MV-4-11 (cell line): ENCODE data around the gene PRELID1.
A peak's percentile ranks its signal among the peaks of the same experiment; 100 is the strongest.

ENCODE experiments used
- DNase-seq: peaks from one replicate; lab custom pipeline; 2025; lab: John Stamatoyannopoulos, UW

The PRELID1 gene

DNA sequence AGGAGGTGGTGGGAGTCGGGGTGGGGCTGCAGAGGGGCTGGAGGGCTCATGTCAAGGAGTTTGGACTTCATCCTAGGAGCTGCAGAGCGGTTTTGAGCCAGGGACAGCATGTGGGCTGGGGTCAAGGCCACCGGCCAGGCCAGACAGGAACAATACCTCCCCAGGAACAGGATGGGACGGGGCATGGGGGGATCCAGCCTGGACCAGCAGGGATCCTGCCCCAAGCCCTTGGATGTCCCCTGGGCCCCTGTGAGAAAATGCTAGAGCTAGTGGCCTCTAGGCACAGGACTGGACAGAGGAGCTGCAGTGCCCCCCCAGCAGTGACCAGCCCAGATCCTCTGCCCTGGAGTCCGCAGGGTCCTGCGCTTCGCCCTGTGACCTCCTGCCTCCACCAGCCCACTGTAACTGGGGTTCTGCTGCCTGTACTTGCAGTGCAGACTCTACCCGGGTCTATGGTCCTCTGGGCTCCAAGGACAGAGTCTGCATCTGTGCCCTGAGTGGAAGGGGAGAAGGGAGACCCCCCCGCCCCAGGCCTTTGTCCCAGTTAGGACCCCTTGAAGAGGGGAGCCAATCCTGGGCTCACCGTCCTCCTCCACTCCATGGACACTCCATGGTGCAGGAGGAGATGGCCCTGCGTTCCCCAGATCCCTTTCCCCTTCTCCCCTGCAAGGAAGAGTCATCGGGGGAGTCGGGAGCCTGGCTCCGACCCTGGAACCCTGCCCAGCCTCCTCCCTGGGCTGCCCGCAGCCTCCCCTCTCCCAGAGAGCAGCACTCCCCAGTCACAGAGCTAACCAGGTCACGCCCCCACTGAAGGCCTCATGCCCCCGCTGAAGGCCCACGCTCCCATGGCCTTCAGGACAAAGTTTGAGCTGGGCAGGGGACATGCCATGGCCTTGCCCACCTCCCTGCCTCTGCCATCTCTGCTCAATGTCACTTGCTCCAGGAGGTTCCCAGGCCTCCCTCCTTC lies 11.1 kb downstream of the PRELID1 start:
- DNase-seq: no peak

- no peak for DNase-seq
Measured at GRCh38 chr5:177315411-177315810, 11.8 kb downstream of the PRELID1 start.

- DNase-seq: no peak
Measured at GRCh38 chr5:177316005-177316404, 12.4 kb downstream of the PRELID1 start.

DNA sequence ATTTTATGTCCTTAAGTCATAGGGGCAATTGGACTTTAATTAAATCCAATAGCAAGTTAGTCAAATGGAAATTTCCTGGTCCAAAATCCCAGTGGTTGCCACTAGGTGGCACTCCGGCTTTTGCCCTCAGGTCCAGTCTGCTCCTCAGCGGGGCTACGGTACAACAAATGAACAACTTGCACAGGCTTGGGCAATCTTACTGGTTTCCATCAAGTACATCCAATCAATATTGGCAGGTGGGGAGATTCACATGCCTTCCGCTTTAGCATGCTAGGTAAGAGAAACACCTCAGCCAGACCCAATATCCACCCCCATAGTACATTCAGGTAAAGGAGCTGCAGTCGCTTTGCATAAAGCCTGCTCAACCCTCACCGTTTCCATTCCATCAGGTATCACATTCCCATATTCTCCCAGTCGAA lies 14.4 kb downstream of the PRELID1 start:
- DNase-seq: peak; percentile 79

GRCh38 chr5:177319913-177320588 lies 16.5 kb downstream of the PRELID1 start:
- DNase-seq: peak; percentile 32

GRCh38 chr5:177320879-177321278 lies 17.3 kb downstream of the PRELID1 start:
- peak; percentile 91 for DNase-seq

DNA sequence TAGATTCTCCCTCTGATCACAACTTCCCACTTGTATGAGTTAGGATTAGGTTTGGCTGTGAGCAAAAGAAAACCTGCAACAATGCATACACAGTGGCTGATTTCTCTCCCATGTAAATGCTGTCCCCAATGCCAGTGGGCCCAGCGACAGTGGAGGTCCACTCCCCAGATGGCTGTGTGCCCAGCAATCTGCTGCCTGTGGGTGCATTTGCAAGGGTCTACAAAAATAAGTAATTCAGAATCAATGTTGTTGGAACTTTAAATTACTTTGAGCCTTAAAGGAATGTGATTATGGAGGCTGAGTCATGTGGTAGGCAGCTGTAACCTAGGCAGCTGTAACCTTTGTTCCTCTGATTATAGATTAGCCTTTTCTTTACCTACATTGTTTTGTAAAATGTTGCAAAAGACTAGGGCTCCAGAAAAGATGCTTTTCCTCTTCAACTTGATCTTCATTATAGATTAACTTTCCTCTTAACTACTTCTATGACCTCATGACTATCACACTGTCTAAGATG lies 22.3 kb downstream of the PRELID1 start:
- no peak for DNase-seq

- peak; percentile 76 for DNase-seq
Measured at GRCh38 chr5:177327539-177328522, 24.2 kb downstream of the PRELID1 start.

- DNase-seq: no peak
Measured at GRCh38 chr5:177328545-177329231, 25.1 kb downstream of the PRELID1 start.

DNA sequence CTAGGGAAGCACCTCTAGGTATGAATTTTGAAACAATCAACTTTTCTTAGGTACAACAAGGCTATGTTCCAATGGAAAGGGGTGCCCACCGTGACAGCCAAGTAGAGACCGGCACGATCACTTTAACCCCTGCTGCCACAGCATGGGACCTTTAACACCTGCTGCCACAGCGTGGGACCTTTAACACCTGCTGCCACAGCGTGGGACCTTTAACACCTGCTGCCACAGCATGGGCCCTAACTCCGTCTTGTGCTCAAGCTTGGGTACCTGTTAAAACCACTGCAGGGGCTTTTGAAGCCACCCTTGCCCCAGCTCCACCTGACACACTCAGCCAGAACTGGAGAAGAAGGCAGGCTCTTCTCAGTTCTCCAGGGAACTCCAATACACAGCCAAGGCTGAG lies 26.3 kb downstream of the PRELID1 start:
- no peak for DNase-seq

DNA sequence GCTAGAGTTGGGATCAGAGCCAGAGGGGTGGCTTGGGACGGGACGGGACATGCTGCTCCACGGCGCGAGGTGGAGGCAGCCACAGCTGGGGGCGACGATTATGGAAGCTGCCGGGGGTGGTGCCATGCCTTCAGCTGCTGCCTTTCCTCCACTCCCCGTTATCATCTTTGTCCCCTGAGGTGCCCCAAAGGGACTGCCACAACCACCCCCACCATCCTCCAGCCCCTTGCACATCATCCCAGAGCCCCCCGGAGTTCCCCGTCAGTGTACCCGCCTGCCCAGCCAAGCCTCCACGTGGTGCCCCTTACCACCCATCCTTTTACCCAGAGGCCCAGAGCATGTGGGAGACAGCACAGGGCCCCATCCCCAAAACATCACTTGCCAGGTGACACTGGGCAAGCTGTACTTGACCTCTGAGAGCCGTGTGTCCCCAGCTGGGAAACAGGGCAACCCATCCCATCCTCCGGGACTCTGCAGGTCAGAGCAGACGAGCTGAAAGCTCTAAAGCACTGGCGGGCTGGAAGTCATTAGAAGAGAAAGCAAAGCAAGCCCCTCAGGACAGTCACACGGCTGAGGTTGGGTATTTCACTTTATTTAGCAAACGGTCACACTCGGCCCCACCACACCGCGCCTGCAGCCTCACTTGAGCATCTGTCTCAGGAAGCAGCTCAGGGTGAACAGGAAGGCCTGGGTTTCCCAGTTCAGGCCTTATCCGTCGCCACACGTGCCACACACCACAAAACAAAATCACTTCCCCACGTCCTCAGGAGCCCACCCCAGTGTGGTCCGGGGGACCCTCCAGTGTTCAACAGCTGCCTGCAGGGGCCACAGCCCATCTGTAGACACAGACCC lies 27.6 kb downstream of the PRELID1 start:
- peak; percentile 25 for DNase-seq

DNA sequence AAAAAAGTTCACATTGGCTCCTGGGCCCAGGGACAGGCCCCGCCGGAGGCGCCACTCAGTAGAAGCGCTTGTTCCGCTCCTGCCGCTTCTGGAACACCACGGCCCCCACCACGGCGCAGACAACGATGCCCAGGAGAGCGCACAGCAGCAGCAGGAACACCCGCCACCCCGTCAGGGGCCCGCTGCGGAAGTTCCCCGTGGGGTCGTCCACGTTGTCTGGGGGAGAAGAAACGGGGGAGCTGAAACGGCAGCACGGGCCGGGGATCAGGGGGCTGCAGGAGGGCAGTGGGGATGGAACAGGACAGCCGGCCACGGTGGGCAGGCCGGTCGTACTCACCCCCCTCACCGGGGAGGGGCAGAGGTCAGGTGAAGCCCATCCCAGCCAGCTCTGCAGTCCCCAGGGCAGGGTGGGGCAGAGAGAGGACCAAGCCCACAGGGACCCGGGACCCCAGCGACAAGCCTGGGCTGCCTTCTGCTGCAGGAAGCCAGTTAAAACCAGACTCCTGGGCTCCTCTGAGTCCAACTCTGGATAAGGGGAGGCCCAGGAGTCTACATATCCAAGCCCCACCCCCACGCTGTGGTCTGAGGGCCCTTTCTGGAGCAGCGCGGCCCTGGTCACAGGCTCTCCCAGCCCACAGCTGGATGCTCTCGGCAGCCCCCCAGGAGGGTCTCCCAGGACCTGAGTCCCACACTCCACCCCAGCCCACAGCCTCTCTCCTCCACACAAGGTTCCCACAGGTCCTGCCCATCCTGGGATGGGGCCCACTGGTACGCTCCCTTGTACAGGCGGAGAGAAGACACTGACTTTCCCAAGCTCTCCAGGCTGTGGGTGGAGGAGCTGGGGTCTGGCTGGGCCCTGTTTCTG lies 28.7 kb downstream of the PRELID1 start:
- DNase-seq: no peak

DNA sequence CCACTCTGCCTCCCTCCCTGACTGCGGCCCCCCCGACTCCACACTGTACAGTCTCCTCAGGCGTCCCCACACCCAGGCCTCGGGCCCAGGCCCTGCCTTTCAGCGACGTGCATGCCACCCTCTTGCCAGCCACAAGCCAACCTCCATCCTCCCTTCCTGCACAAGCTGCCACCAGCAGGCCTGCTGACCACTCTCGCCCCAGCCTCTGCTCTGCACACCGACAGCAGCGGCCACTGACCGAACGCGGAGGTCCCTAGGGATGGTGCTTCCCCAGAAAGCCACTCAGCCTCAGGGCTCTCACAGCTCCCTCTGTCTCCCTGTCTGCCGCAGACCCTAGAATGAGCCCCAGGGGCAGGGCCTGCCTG lies 29.3 kb downstream of the PRELID1 start:
- no peak for DNase-seq

- no peak for DNase-seq
Measured at GRCh38 chr5:177333420-177334154, 30.0 kb downstream of the PRELID1 start.

DNA sequence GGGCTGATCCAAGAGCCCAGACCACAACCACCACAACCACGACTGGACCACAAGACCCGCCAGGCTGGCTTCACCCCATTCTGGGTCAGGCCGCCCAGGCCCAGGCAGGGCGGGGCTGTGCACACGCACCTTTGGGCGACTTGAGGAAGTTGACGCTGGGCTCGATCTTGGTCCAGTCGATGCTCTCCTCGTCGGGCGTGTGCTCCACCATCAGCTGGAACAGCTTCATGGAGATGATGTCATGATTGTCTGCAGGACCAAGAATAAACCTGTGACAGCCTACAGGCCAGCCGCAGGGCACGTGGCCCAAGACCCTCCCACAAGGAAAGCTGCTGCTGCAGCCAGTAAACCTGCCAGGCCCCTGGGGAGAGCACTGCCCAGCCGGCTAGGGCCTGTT lies 30.6 kb downstream of the PRELID1 start:
- no peak for DNase-seq

GRCh38 chr5:177334781-177335700 lies 31.4 kb downstream of the PRELID1 start:
- DNase-seq: no peak

GRCh38 chr5:177335701-177336065 lies 32.1 kb downstream of the PRELID1 start:
- no peak for DNase-seq

- DNase-seq: peak; percentile 50
Measured at GRCh38 chr5:177336112-177336511, 32.5 kb downstream of the PRELID1 start.
